NCI-H146 treated with DMSO at 0.1 percent for 48 hours (cell line): ENCODE results near the gene NUP93.

Source experiments
- DNase-seq: peaks from one replicate; lab custom pipeline; 2025; ENCODE audit not compliant: unreplicated experiment; lab: John Stamatoyannopoulos, UW

The NUP93 gene

GRCh38 chr16:56842133-56842532, 112.2 kb downstream of the NUP93 start:
- no peak for DNase-seq

- no peak for DNase-seq
Observed at GRCh38 chr16:56844056-56844455, 114.1 kb downstream of the NUP93 start.

GRCh38 chr16:56847173-56847910, 117.4 kb downstream of the NUP93 start:
- no peak for DNase-seq

- no peak for DNase-seq
Observed at GRCh38 chr16:56848029-56848936, 118.4 kb downstream of the NUP93 start.

- DNase-seq, result no peak
Observed at GRCh38 chr16:56848955-56849689, 119.2 kb downstream of the NUP93 start.

- no peak for DNase-seq
Observed at GRCh38 chr16:56849690-56850680, 120.1 kb downstream of the NUP93 start.

GRCh38 chr16:56851671-56852400, 121.9 kb downstream of the NUP93 start:
- no peak for DNase-seq

- DNase-seq, result no peak
Observed at GRCh38 chr16:56852401-56852730, 122.4 kb downstream of the NUP93 start.

GRCh38 chr16:56852968-56853367, 123.0 kb downstream of the NUP93 start:
- no peak for DNase-seq

GRCh38 chr16:56855201-56855600, 125.3 kb downstream of the NUP93 start:
- DNase-seq, result no peak

GRCh38 chr16:56855946-56856345, 126.0 kb downstream of the NUP93 start:
- DNase-seq, result no peak

GRCh38 chr16:56856876-56857447, 127.0 kb downstream of the NUP93 start:
- no peak for DNase-seq

GRCh38 chr16:56858374-56858773, 128.4 kb downstream of the NUP93 start:
- no peak for DNase-seq

- no peak for DNase-seq
Observed at GRCh38 chr16:56859636-56860035, 129.7 kb downstream of the NUP93 start.

GRCh38 chr16:56860226-56861020, 130.5 kb downstream of the NUP93 start:
- no peak for DNase-seq

GRCh38 chr16:56861092-56861610, 131.2 kb downstream of the NUP93 start:
- DNase-seq, result peak; percentile 11

- DNase-seq, result no peak
Observed at GRCh38 chr16:56861756-56862155, 131.8 kb downstream of the NUP93 start.

GRCh38 chr16:56862776-56863175, 132.8 kb downstream of the NUP93 start:
- DNase-seq, result no peak
